GM18526 (cell line): ENCODE results near the gene CCDC51.

Experiments
- POLR2A ChIP-seq: IDR thresholded peaks from 3 replicates; pipeline ENCODE4 v1.6.1; 2011; ENCODE audit not compliant: insufficient read length; ENCODE audit errors: extremely low read depth

The CCDC51 gene

DNA sequence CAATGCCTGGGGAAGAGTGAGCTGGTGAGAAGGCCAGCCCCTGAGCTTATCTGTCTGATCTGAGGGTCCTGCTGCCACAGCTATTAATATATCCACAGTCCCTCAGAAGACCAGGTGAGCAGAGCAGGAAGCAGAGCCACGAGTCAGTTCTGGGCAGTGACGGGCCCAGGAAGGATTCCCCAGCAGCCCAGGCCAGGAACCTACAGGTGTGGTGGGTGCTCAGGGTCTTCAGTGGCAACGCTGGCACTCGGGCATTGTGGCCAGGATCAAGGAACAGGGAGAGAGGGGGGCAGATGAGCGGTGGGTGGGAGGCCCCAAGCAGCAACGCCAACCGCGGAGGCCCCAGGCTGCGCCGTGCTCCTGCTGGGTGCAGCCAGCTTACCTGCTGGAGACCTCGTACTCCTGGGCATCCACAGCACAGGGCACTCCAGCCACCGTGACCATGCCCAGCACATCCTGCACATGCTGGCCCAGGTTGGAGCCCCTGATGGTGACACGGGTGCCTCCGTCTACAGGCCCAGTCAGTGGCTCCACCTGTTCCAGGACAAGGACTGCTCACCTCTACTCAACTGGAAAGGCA, 22.3 kb downstream of the CCDC51 start:
- TF ChIP-seq POLR2A: no peak

DNA sequence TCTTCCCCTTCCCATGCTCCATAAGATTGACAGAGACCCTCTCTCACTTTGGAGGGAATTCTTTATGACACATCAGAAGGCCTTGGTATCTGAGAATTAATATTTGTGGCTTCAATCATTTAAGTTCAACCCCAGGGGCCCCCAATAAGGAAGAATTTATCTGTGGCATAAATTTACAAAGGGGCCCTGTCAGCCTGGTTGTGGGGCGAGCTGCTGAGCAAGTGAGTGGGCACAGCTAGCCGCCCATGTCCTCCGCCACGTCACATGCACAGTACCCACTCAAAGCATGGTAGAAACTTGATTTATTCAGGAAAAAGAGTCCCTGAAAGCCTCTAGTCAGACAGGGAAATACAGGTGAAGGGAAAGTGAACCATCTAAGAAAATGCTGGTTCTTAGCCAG, 23.4 kb downstream of the CCDC51 start:
- no peak for TF ChIP-seq POLR2A

DNA sequence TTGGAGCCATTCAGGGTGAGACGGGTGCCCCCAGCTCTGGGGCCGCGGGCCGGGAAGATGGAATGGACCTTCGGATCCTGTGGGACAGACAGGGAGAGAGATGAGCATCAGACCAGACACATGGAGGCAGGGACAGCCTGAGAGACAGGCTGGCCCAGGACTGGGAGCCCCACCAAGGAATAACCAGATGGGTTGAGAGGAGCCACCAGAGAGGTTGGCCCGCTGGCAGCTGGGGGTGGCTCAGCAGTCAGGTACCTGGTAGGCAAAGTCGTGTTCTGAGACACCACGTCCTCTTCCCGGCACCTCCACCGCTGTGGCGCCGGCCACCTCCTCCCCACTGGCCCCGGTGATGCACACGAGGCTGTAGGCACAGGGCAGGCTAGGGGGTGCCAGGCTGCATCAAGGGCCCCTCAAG, 23.8 kb downstream of the CCDC51 start:
- no peak for TF ChIP-seq POLR2A

DNA sequence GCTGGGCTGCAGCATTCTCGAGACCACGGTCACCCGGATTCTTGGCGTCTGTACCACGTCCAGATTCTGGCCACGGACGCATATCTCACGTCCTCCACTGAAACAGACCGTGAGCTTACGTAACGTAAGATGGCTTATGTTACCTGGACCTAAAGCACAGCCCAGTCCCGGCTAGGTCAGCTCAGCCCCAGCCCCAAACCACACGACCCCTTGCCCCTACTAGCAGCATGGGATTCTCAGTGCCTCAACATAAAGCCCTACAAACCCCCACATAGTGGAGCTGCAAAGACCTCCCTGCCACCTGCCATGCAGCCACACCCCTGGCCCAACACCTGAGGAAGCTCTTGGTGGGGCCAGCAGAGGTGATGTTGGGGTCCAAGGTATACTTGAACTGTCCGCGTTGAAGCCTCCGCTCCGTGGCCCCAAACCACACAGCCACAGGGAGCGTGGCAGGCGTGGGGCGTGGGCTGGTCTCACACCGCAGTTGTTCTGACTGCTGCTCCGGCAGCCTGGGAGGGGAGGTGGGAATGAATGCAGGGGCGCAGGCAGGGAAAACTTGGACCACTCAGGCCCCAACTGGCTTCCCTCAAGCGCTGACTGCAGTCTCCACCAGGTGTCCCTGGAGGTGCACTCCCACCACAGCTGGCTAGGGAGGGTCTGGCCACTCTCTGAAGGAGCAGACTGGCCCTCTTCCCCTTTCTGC, 24.5 kb downstream of the CCDC51 start:
- no peak for TF ChIP-seq POLR2A

DNA sequence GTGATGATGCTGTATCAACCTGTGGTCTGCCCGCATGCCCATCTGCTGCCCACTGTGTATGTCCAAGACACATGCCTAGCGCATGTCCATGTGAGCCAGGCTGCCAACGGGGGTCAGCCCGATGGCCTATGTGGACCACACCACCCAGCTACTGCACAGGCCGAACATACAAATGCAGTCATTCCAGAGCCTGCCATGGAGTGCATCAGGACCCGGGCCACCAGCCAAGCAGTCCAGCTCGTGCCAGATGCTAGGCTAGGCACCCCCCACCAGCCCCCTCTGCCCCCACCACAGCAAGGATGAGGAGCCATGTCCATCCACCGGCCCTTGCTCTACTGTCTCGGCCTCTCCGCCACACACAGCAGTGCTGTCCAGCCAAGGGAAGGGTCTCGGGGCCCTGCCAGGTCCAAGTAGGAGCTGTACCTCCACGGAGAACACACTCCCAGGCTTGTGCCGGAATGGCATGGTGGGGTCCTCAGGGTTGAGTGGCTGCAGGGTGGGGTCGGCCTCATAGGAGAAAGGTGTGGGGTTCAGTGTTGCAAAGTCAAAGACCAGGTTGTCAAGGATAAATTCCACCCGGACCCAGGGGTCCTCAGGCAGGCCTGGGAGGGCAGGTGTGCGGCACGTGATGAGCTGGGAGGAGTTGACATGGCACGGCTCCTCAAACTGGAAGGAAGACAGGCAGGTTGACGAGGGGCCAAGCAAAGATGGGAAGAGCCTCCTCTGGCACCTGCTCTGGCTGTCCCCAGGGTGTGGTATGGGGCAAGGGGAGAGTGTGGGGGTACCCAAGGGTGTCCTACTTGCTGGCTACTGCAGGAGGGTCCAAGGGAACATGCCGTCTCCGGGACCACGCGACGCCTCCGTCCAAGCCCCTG, 25.3 kb downstream of the CCDC51 start:
- TF ChIP-seq POLR2A: no peak

DNA sequence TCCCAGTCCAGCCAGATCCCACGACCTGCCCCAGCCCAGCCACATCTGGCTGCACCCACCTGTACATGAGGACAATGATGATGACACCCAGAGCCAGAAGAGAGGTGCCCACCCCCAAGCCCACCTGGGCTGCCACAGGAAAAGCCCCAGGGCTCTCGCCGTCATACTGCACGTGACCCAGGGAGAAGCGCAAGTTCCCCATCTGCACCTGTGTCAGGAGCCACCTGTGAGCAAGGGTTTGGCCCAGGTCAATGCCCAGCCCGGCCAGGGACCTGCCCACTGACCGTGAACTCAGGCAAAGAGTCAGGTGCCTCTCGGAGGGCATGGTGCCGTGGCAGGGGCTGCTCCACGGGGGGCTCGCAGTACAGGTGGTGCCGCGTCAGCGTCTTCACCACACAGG, 26.3 kb downstream of the CCDC51 start:
- no peak for TF ChIP-seq POLR2A

DNA sequence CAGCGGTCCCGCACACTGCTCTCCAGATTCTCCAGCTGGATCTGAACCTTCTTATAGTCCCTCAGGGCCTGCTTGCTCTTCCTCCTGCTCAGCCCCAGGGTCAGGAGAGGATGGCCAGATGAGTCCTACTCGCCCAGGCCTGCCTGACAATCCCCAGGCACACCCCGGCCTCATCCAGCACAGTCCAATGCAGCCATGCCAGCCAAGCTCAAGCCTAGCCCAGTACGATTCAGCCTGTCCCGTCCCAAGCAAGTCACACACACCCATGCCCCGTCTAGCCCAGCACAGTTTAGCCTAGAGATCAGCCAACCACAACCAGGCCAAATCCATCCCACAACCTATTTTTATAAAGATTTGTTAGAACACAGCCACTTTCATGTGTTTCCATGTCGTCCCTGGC, 26.8 kb downstream of the CCDC51 start:
- no peak for TF ChIP-seq POLR2A

DNA sequence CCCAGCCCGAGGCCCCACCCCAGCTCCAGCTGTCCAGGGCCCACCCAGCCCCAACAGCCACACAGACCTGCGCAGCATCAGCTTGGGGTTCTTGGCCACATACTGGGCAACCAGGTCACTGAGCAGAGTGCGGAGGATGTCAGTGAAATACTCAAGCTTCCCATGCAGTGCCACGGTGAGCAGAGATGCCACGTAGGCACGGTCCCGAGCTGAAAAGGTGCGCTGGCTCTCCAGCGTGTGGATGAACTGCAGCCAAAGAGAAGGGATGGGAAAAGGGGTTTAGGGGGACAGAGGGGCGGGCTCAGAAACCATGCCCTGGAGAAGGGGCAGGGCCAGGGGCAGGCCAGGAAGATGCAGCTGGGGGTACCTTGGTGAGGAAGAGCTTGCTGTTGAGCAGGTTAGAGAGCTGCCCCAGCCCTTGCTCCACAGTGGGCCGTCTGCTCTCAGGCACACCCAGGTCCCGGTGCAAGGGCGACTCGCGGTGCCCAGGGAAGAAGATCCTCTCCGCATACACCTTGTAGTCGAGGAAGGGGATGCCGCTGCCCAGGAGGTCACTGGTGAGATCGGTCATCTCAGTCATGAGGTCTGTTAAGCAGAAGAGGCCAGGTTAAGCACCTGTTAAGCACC, 27.4 kb downstream of the CCDC51 start:
- TF ChIP-seq POLR2A: no peak

DNA sequence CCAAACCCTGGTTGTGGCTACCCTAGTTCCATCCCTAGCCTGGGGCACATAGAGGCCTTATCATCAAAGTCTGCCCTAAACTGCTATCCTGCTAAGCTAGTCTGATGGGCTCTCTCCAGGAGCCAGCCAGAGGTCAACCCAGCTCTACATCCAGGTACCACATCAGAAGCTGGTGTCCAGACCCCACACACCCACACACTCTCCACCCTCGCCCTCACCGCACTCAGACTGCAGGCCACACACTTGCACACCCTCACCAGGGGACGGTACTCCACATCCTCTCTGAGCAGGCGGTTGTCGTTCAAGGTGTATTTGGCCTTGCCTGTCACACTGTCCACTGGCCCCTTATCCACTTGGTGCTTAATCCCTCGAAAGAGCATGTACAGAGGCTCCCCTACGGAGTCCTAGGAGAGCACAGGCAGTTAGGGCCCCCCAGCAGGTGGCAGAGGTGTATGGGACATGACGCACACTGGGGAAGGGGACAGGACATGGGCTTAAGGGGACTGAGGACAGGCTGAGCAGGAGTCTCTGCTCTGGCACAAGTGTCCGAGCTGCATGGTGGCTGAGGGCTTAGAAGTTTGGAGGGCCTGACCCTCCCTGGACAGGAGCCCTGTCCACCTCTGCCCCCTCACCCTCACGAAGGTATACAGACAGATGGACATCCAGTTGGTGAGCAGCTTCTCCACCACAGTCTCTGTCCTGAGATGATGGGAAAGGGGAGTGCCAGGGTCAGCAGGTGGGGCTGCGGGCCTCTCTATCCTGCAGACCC, 28.1 kb downstream of the CCDC51 start:
- TF ChIP-seq POLR2A: no peak

DNA sequence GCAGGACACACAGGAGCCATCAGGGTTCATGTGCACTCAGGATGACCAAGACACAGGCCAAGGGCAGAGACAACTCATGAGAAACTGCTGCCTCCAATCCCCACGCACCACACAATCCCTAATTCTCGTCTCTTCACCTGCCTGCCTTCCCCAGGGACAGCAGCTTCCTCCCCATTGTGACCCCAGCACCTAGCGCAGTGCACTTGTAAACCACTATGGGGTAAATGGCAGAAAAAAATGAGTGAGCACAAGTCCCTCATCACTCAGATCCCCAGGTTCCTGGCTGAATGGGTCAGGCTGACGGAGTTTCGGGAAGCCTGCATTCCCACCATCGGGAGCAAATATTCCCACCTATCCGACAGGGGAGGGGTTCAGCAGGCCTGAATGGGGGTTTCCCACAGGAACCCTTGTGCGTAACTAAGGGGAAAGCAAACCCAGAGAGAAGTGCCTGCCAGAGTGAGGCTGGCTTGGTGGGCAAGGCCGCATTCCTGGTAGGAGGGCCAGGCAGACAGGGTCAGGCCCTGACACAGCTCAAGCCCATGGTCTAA, 28.8 kb downstream of the CCDC51 start:
- no peak for TF ChIP-seq POLR2A

DNA sequence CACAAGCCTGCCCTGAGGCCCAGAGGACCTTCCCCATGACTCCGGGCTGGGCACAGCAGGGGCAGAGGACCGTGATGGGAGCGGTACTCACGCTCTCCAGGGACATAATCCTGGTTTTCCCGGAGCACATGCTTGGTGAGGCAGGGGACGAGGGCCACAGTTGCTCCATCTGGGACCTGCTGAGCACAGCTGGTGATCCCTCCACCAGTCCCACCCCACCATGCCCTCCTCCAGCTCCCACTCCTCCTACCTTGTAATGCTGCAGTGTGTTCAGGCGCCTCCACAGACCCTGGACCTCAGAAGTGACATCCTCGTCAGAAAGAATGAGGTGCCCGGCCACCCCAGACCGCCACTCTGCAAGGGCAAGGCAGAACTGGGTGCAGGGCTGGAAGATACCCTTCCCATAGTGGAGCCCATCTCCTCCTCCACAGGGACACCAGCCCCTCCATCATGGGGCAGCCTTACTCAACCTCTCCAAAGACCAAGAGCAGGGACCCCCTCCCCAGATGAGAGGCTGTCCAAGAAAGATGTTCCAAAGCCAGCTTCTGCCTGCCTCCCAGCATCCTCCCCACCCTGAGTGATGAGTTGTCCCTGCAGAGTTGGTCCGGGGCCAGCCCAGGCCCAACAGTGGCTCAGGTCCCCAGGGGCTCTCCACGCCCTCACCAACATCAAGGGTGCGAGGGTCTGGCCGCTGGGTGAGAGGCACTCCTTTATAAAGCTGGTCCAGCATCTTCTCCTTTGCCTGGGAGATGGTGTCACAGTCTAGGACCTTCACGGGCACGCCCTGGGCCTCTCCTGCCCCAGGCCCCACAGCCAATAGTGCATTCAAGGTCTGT, 29.5 kb downstream of the CCDC51 start:
- TF ChIP-seq POLR2A: no peak

DNA sequence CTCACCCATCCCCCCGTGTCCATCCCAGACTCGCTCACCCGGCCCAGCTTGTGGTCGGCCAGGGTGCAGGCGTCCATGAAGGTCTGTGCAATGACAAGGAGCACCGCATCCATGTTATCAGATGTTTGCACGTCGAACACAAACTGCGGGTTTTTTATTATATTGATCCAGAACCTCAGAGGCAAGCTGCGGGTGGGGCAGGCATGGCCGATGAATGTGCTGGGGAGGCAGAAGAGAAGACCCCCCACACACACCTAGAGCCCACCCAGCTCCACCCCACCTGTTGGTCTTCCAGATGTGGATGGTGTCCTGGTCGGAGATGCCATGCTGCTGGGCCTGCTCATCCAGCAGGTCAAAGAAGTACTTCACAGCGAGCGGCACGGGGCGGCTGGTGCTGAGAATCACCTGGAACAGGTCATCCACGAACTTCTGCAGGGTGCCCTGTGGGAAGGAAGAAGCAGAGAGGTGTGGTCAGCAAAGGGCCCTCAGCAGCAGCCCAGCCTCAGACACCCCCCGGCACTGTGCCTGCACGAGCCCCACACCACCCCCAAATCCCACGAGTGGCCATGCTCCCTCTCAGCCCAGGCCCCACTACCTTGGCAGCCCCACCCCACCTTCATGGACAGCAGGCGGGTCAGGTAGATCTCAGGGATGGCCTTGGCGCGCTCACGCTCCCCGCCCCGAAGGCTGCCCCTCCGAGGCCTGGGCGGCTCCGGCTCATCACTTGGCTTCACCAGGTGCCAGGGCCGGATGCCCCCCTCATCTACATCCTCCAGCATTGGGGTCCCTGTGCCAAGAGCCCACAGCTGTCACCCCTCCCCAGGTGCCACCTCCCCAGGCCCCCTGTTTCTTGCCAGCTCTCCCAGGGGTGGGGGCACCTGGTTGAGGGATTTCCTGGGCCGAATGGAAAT, 30.4 kb downstream of the CCDC51 start:
- no peak for TF ChIP-seq POLR2A

DNA sequence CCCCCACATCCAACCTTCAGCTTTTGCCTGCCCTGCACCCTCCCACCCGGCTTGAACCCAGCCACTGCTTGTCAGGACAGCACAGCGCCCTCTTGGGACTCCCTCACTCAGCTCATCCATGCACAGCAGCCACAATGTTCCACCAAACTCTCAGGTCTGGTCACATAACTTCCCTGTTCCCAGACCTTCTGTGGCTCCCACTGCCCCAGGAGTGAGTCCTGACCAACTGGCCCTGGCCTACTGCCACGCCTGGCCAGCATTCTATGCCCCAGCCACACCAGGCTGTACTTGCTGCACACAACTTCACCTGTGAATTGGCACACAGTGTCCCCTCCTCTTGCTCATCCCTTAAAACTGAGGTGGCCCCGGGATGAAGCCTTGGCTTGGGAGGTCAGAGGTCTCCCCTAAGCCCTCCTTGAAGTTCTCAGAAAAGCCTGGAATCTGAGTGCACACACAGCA, 31.1 kb downstream of the CCDC51 start:
- TF ChIP-seq POLR2A: no peak
